ENCODE measurements around the gene MATN3. TPM values are rescaled to one million over a fixed set of nuclear protein-coding genes. Genes with fewer than 3 reads are reported as not detected.

The MATN3 gene
- total and polyA plus RNA-seq, 2 of the 13 experiments (the other 11 are each of a cell fraction or from before 2014, with no cell fraction given) = 36.1 to 208 TPM

DNA sequence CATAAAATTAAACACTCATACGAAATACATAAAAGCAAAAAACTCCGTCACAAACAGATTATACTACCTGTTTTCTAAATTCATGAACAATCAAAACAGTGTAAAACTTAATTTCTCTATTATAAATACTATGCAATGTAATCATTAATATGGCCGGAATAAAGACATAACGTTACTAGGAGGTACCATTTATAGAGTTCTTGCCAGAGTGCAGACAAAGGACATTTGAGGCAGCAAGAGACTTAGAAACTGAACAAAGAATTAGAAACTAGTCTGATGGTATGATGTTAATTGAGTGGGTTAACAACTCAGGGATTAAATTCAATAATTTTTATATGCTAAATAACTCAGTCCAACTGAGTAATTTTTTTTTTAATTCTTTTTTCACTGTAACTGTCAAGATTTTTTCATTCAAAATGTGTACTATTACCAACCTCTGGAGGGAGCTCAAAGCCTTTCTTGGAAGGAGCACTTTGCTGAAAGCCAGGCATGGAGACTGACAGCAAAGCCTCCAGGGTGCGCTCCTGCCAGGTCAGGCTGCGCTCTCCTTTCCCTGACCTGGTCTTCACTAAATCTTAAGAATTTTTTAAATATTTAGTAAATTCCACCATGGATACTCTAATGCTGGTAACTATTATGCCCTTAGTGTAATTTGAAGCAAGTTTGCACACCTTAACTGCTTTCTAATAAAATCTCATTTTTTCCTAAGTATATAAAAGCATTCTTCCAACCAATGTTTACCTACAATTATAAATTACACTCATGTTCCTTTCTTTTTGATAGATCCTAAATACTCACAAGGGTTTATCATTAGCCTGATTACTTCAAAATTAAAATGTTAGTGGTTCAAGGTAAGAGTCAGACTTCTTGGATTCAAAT, 56.7 kb downstream of the MATN3 start (continued):
- TF ChIP-seq, protein P1, sequence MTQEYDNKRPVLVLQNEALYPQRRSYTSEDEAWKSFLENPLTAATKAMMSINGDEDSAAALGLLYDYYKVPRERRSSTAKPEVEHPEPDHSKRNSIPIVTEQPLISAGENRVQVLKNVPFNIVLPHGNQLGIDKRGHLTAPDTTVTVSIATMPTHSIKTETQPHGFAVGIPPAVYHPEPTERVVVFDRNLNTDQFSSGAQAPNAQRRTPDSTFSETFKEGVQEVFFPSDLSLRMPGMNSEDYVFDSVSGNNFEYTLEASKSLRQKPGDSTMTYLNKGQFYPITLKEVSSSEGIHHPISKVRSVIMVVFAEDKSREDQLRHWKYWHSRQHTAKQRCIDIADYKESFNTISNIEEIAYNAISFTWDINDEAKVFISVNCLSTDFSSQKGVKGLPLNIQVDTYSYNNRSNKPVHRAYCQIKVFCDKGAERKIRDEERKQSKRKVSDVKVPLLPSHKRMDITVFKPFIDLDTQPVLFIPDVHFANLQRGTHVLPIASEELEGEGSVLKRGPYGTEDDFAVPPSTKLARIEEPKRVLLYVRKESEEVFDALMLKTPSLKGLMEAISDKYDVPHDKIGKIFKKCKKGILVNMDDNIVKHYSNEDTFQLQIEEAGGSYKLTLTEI (CRISPR knock-in tag; conservative IDR thresholded peaks at IDR 0.05) = no peak
- 0 out of 2 replicates have a peak, but pooled peaks have one; percentile 21 for TF ChIP-seq SAP130 (CRISPR knock-in tag; IDR thresholded peaks at IDR 0.05; ENCODE audit: low read depth)
- TF ChIP-seq, protein P2, sequence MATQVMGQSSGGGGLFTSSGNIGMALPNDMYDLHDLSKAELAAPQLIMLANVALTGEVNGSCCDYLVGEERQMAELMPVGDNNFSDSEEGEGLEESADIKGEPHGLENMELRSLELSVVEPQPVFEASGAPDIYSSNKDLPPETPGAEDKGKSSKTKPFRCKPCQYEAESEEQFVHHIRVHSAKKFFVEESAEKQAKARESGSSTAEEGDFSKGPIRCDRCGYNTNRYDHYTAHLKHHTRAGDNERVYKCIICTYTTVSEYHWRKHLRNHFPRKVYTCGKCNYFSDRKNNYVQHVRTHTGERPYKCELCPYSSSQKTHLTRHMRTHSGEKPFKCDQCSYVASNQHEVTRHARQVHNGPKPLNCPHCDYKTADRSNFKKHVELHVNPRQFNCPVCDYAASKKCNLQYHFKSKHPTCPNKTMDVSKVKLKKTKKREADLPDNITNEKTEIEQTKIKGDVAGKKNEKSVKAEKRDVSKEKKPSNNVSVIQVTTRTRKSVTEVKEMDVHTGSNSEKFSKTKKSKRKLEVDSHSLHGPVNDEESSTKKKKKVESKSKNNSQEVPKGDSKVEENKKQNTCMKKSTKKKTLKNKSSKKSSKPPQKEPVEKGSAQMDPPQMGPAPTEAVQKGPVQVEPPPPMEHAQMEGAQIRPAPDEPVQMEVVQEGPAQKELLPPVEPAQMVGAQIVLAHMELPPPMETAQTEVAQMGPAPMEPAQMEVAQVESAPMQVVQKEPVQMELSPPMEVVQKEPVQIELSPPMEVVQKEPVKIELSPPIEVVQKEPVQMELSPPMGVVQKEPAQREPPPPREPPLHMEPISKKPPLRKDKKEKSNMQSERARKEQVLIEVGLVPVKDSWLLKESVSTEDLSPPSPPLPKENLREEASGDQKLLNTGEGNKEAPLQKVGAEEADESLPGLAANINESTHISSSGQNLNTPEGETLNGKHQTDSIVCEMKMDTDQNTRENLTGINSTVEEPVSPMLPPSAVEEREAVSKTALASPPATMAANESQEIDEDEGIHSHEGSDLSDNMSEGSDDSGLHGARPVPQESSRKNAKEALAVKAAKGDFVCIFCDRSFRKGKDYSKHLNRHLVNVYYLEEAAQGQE (IDR thresholded peaks at IDR 0.05; ENCODE audit: borderline replicate concordance in 1 of 2, low read depth in 1 of 2, low read length in 2 of 2) = no peak
- TF ChIP-seq PCBP1 (IDR thresholded peaks at IDR 0.05; ENCODE audit: borderline replicate concordance, low read depth, low read length) = no peak
- TF ChIP-seq, protein P3, sequence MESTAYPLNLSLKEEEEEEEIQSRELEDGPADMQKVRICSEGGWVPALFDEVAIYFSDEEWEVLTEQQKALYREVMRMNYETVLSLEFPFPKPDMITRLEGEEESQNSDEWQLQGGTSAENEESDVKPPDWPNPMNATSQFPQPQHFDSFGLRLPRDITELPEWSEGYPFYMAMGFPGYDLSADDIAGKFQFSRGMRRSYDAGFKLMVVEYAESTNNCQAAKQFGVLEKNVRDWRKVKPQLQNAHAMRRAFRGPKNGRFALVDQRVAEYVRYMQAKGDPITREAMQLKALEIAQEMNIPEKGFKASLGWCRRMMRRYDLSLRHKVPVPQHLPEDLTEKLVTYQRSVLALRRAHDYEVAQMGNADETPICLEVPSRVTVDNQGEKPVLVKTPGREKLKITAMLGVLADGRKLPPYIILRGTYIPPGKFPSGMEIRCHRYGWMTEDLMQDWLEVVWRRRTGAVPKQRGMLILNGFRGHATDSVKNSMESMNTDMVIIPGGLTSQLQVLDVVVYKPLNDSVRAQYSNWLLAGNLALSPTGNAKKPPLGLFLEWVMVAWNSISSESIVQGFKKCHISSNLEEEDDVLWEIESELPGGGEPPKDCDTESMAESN (CRISPR knock-in tag; conservative IDR thresholded peaks at IDR 0.05) = no peak
- TF ChIP-seq GZF1 (CRISPR knock-in tag; IDR thresholded peaks at IDR 0.05) = no peak
- no peak for TF ChIP-seq SYNCRIP (IDR thresholded peaks at IDR 0.05; ENCODE audit: insufficient read depth, low read depth, low read length)
- no peak for TF ChIP-seq ZNF607 (CRISPR knock-in tag; IDR thresholded peaks at IDR 0.05; ENCODE audit: borderline replicate concordance)
- no peak for TF ChIP-seq MEIS1 (CRISPR knock-in tag; IDR thresholded peaks at IDR 0.05; ENCODE audit: borderline replicate concordance)
- TF ChIP-seq RXRB (CRISPR knock-in tag; IDR thresholded peaks at IDR 0.05; ENCODE audit: borderline replicate concordance) = peak; percentile 31; the same call in 1 of the 2 replicates
- TF ChIP-seq, protein P4, sequence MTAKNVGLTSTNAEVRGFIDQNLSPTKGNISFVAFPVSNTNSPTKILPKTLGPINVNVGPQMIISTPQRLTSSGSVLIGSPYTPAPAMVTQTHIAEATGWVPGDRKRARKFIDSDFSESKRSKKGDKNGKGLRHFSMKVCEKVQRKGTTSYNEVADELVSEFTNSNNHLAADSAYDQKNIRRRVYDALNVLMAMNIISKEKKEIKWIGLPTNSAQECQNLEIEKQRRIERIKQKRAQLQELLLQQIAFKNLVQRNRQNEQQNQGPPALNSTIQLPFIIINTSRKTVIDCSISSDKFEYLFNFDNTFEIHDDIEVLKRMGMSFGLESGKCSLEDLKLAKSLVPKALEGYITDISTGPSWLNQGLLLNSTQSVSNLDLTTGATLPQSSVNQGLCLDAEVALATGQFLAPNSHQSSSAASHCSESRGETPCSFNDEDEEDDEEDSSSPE (CRISPR knock-in tag; IDR thresholded peaks at IDR 0.05) = no peak

Data from HepG2 (cell line).